GM18508 (cell line): ENCODE results near the gene PAPLN.

ENCODE experiments used
- ATAC-seq: cut with Tn5 transposase; IDR thresholded peaks from one replicate; pipeline ENCODE4 v1.9.1; 2021; ENCODE audit warnings: moderate number of reproducible peaks; ENCODE audit not compliant: insufficient read depth, unreplicated experiment

Gene PAPLN

GRCh38 chr14:73227812-73228781, 9.2 kb upstream of the PAPLN start:
- ATAC-seq = no peak

DNA sequence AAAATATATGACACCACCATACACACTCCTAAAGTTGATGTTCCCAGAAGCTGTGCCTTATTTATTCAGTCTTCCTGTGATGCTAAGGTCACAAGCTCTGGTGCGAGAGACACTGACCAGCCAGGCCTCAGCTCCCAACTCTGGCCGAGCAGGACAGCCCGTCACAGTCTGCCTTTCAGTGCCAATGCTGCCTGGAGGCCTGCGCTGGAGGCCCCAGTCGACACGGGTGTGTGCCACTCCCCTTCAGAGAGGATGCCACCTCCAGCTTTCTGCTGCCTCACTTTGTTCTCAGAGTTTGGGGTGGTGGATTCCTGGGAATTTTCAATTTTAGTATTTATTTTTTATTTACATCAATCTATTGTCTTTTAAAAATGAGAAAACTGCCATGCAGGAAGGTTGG, 7.3 kb upstream of the PAPLN start:
- no peak for ATAC-seq

DNA sequence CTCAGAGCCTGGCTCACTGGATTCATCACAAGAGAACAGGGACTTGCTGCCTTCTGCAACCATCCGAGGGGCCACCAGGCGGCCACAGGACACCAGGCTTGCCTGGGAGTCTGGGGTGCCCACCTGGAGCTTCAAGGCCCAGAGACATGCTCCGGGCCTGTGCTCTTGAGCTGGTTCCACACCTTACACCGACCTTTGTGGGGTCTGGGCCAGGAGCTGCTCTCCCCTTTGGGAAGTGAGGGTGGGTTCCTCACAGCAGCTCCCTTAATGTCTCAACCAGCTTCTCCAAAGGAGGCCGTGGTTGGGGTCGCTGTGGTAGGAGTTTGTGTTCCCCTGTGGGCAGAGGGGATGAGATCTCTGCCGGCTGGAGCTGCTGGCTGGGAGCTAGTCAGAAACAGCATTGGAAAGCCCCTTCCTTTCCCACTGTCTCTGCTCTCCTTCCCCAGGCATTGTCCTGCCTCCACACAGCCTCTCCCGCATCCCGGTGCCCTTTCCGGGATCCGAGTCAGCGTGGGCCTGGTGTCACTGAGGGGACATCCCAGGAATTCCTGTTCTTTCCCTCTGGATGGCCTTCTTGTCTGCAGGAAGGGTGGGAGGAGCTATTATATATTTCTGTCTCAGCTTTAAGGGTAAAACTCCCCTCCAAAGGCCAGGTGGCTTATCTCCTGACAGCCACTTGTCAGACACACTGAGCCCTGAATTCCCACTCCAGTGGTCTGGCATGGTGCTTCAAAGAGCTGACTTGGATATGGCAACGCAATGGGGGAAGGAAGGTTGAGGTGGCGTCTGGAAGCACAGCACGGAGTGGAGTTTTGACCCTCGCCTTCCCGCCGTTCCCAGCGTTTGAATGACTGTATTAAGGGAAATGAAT, 5.1 kb upstream of the PAPLN start:
- ATAC-seq = no peak

GRCh38 chr14:73232984-73233383, 4.3 kb upstream of the PAPLN start:
- ATAC-seq = no peak

- ATAC-seq = no peak
Measured at GRCh38 chr14:73233564-73233963, 3.7 kb upstream of the PAPLN start.

DNA sequence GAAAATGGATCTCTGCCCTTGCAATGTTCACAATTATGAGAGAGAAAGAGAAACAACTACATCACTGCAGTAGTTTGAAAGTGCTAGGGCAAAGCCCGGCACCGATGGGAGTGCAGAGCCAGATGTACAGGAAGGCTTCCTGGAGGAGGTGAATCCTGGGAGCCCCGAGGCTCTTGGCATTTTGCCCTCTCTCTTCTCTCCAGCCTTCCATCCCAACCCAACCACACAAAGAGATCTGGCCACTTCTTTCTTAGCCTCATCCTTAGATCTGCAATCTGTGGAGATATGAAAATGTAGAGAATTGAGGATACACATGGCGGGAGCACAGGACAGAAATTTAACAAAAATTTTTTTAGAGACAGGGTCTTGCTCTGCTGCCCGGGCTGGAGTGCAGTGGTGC, 3.3 kb upstream of the PAPLN start:
- no peak for ATAC-seq

- ATAC-seq = no peak
Measured at GRCh38 chr14:73234586-73235394, 2.5 kb upstream of the PAPLN start.

DNA sequence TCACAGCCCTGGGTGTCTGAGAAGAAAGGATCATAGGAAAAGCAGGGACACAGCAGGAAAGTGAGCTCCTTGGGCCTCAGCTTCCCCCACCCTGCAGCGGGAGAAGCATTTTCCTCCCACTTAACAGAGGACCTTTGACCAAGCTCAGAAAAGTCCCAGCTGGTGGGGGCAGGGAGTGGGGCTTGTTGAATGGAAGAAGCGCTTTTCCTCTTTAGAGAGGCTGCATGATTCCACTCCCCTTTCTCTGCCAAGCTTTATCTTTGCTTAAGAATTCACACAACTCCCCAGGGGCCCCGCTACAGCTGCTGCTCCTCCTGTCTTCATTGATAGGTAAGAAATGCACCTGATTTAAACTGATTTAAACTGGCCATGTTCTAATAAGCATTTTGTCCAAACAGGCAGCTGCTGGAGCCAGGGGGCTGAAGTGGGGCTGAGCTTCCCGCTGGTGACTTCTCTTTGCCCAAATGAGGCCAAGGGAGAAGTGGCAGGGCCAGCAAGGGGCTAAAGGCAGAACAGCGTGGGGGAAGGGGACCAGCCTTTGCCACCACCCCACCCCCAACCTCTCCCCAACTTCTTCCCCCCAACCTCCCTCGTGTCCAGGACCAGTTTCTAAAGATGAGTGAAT, 1.7 kb upstream of the PAPLN start:
- no peak for ATAC-seq

DNA sequence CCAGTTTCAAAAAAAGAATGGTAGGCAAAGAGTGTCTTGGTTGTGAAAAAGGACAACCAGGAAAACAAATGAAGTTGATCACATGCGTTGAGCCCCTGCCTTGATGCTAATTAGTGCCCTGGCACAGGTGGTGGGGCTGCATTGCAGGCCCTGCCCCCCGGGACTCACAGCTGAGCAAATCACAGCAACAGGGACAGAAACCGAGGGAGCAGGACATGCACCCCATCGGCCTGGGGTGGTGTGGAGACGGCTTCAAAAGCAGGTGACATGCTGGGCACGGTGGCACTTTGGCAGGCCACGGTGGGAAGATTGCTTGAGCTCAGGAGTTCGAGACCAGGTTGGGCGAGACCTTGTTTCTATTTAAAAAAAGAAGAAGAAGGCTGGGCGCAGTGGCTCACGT, 1.1 kb upstream of the PAPLN start:
- ATAC-seq = no peak

DNA sequence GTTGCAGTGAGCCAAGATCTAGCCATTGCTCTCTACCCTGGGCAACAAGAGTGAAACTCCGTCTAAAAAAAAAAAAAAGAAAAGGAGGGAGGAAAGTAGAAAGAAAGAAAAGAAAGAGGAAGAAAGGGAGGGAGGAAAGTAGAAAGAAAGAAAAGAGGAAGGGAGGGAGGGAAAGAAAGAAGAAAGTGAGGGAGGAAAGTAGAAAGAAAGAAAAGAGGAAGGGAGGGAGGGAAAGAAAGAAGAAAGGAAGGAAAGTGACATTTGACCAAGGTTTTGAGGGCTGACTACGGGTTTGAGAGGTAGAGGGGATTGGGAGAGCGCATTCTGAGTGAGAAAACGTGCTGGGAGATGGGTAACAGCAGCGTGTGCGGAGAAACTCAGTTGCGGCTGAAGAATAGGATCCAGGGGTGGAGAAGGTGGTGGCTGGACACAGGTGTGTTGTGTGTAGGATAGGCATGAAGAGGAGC, 521 bp upstream of the PAPLN start:
- ATAC-seq = no peak

DNA sequence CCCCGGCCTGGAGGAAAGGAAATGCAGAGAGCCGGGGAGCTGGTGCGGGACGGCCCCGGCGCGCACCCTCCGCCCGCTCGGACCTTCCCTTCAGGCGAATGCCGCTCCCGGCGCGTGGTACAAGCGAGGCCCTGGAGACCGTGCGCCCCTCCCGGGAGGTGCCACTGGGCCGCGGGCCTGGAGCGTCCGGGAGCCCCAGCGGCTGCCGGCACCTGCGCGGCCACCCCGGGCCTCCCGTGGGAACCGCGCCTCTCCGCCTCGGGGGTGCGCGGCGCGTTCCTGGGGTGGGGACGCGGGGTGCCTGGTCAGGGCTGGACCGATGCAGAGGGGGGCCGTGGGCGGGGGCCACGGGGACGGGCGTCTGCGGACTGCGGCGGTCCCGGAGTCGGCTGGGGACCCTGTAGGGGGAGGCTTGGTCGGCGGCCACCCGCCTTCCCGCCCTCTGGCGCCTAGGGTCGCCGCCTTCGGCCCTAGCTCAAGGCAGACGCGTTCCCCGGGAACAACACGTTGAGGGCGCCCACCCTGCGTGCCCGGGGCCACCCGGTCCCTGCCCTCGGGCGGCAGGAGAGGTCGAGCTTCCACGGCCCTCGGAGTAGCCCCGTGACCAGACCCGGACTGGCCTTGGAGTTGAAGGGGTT, 599 bp downstream of the PAPLN start:
- no peak for ATAC-seq

GRCh38 chr14:73238424-73238852, 1.1 kb downstream of the PAPLN start:
- no peak for ATAC-seq

DNA sequence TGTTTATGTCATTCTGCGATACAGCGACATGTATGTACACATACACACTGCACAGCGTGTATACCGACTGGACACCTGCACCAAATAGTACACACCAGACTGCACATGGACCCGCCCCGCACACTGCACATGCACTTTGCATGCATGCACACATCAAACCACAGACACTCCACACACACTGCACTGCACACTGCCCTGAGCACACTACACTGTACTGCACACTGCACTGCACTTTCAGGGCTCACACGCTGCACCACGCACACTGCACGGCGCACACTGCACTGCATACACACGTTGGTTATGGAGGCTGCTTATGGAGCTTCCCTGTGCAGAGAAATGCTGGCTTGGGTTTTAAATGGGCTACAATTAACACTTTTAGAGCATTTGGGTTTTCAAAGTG, 1.6 kb downstream of the PAPLN start:
- ATAC-seq = no peak

GRCh38 chr14:73239393-73240241, 2.3 kb downstream of the PAPLN start:
- ATAC-seq = no peak

DNA sequence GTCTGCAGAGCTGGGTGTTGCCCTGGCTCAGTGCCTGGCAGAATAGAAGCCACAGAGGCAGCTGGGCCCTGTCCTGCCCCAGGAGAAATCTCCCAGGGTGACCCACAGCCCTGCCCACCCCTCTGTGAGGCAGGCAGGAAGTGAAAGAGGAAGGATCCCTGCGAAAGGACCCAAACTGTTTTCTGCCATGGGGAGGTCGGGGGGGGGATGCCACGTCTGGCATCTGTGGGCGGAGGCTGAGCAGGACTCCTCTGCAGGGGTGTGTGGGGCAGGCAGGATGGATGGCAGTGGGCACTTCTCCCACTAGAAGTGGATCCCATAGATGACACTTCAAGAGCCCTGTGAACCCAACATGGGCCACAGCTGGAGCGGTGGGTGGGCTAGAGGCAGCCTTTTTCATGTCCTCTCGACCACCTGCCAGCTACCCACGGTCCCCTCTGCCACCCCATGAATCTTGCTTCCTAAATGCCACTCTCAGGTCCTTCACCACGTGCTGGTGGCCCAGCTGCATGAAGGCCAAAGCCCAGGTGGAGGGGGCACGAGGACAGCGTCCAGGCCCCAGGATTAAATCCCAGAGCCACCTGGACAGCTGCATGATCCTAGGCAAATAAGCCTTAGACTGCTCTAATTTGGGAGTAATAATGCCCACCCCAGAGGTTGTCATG, 3.6 kb downstream of the PAPLN start:
- ATAC-seq = no peak

DNA sequence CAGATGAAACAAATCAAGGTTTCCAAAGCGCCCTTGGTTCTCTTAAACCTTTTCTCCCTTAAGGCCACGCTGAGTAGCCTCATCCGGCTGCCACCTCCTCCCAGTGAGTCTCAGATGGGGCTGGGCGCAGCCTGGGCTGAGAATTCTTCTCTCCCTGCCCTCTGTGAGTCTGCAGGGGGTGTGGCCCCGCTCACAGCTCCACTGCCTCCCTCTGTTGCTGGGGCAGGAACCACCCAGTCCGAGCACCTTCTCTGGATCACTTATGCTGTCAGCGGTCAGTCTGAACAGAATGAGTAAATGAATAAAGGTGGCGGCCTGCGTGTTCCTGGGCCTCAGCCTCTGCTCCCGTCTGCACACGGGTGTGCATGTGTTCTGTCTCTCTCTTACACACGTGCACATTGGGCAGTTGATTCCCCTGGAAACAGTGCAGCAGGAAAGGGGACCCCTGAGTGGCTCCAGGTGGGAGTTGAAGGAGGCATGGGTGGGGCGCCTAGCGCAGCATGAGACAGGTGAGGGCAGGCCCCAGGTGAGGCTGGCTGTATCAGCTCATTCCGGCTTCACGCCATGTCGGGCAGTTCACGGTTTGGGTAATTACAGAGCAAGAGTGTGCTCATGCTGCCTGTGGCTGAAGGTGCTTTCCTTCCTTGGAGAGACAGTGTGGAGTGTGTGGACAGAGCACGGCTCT, 4.3 kb downstream of the PAPLN start:
- no peak for ATAC-seq

DNA sequence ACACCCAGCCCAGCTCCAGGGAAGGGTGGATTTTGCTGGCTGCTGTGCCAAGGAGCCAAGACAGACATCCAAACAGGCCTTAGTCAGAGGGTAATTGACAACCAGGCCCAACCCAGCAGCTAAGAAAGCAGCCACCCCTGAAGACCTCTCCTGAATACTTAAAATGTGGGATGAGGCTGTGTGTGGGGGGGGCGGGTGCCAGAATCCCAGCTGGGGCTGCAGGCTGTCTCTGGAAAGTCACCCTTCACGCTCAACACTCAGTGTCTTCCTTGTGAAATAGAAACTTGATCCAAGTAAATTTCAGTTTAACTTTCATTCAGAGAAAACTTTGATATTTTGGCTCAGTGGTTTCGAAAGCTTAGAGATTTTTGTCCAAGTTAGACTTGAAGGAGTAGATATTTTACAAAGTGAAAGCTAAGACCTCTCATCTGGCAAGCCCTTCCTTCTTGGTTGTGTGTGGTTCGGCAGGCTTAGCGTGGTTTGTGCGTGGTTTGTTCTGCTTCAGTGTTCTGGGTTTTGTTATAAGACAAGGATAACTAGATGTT, 5.1 kb downstream of the PAPLN start:
- no peak for ATAC-seq
